ENCODE results near the gene XYLB.

GRCh38 chr3:38376098-38376816 lies 29.7 kb downstream of the XYLB start:
- TF ChIP-seq REST (IDR thresholded peaks at IDR 0.05; ENCODE audit: low read depth) (no peak), YY1 (IDR thresholded peaks at IDR 0.05; ENCODE audit: low read depth) (no peak), EP300 (IDR thresholded peaks at IDR 0.05; ENCODE audit: borderline replicate concordance) (no peak), TEAD4 (IDR thresholded peaks at IDR 0.05) (no peak), MAX (IDR thresholded peaks at IDR 0.05) (no peak), TCF12 (IDR thresholded peaks at IDR 0.05; ENCODE audit: low read depth) (no peak), CEBPB (IDR thresholded peaks at IDR 0.05) (no peak), RAD21 (IDR thresholded peaks at IDR 0.05; ENCODE audit: low read depth) (no peak)

Data from Ishikawa (cell line).